Measurements from ENCODE around the gene SGK2. TPM values are rescaled to one million over a fixed set of nuclear protein-coding genes. Genes with fewer than 3 reads are reported as not detected.

SGK2 gene
- total RNA-seq, 1 experiment from 2014 or later = not detected

GRCh38 chr20:43569282-43569681 lies 10.5 kb downstream of the SGK2 start:
- no peak overlapping the region for H4K91ac ChIP-seq (ENCODE audit: insufficient read length, low read depth, low read length)
- no peak overlapping the region for H3K56ac ChIP-seq (ENCODE audit: insufficient read length, low read depth, low read length)
- no CpG with 5 or more reads among the region's 10 CpGs for WGBS (ENCODE audit: extremely low coverage, insufficient read length, low lambda C conversion rate)

More at GRCh38 chr20:43569282-43569681, 10.5 kb downstream of the SGK2 start:
- Histone ChIP-seq H3K18ac (ENCODE audit: insufficient read length, low read depth, low read length) (no peak overlapping the region), H2BK120ac (ENCODE audit: low read depth, low read length, poor library complexity, severe bottlenecking) (no peak overlapping the region), H3K4ac (ENCODE audit: low read depth, low read length) (no peak overlapping the region), H4K5ac (ENCODE audit: insufficient read length, low read depth, low read length) (no peak overlapping the region), H3T11ph (ENCODE audit: low read length) (no peak overlapping the region), H3K23me2 (ENCODE audit: insufficient read length, low read depth, low read length, poor library complexity, severe bottlenecking) (no peaks in the 10 kb centered on the region), H3K14ac (ENCODE audit: insufficient read depth, low read length) (no peak overlapping the region; the same call in 1 of the 2 replicates), H3K4me2 (ENCODE audit: insufficient read depth, insufficient read length, low read length) (no peak overlapping the region), H3K27me3 (ENCODE audit: insufficient read depth, low read length) (no peaks in the 10 kb centered on the region), H3K23ac (ENCODE audit: insufficient read length, low read depth, low read length) (no peak overlapping the region), H2BK5ac (ENCODE audit: insufficient read length, low read length) (no peak overlapping the region), H2BK12ac (ENCODE audit: insufficient read length, low read depth, low read length) (no peak overlapping the region), H3K4me1 (ENCODE audit: insufficient read depth, low read length) (no peaks in the 10 kb centered on the region), H4K20me1 (ENCODE audit: control insufficient read depth, insufficient read depth, insufficient read length) (no peaks in the 10 kb centered on the region), H2BK20ac (ENCODE audit: low read depth, low read length, poor library complexity, severe bottlenecking) (no peak overlapping the region), H2AK5ac (ENCODE audit: insufficient read length, low read length) (no peak overlapping the region), H3K9ac (ENCODE audit: extremely low read depth, insufficient read length, low read length) (no peak overlapping the region), H4K8ac (replicated peaks; ENCODE audit: insufficient read length, low read depth, low read length) (no peak overlapping the region), H3K79me2 (ENCODE audit: insufficient read depth, low read length) (no peaks in the 10 kb centered on the region), H3K79me1 (ENCODE audit: insufficient read depth, low read depth, low read length, poor library complexity, severe bottlenecking) (no peaks in the 10 kb centered on the region), H3K27ac (ENCODE audit: insufficient read length, low read depth, low read length) (no peak overlapping the region), H3K9me3 (ENCODE audit: control insufficient read depth, low read depth, low read length) (no peaks in the 10 kb centered on the region), H2AFZ (ENCODE audit: low read length) (no peak overlapping the region), H2BK15ac (ENCODE audit: low read depth, low read length) (no peak overlapping the region)
- Mint-ChIP-seq H3K27ac (peak overlapping the region in 1 of 3 experiments; percentile 36; a peak in 1 of 7 replicates), H3K4me3 (no peak overlapping the region), H3K27me3 (ENCODE audit: low read depth) (no peaks in the 10 kb centered on the region), H3K9me3 (no peaks in the 10 kb centered on the region), H3K4me1 (peaks cover 3% of the 10 kb centered on the region in 2 experiments; a peak in 3 of 4 replicates), H3K36me3 (ENCODE audit: insufficient read depth in 1 of 3, low read depth in 3 of 3) (no peaks in the 10 kb centered on the region)
- no peak for DNase-seq
- TF ChIP-seq CTCF (conservative IDR thresholded peaks at IDR 0.05) = no peak
